Activated CD4-positive, alpha-beta T cell treated with anti-CD3 and anti-CD28 coated beads for 36 hours (primary cell): Measurements from ENCODE around the gene PHOX2A. TPM values are rescaled to one million over a fixed set of nuclear protein-coding genes. Genes with fewer than 3 reads are reported as not detected.

Source experiments
- ATAC-seq: fragments of 200-7000 bp; cut with Tn5 transposase; one replicate; pipeline ENCODE4 v1.10.0; 2021; ENCODE audit warnings: mild to moderate bottlenecking, moderate library complexity
- CTCF ChIA-PET: fragments of 350-600 bp; sonication (Branson Sonifier 250); formaldehyde crosslinking; loops from one replicate; lab custom pipeline; 2021; ENCODE audit warnings: antibody characterized with exemption; lab: Charles Lee
- POLR2A ChIA-PET: fragments of 350-600 bp; sonication (Branson Sonifier 250); formaldehyde crosslinking; loops from one replicate; lab custom pipeline; 2021; ENCODE audit warnings: antibody characterized with exemption, inconsistent platforms; lab: Charles Lee
- DNase-seq: peaks from one replicate; pipeline ENCODE4 v3.0.0-alpha.2; 2020
- H3K27ac Mint-ChIP-seq: one replicate; pipeline ENCODE4 v1.8.0; 2021; ENCODE audit warnings: mixed read lengths
- H3K27me3 Mint-ChIP-seq: one replicate; pipeline ENCODE4 v1.8.0; 2021; ENCODE audit warnings: mixed read lengths
- H3K36me3 Mint-ChIP-seq: one replicate; pipeline ENCODE4 v1.8.0; 2021; ENCODE audit warnings: low read depth, mixed read lengths
- H3K4me1 Mint-ChIP-seq: one replicate; pipeline ENCODE4 v1.8.0; 2021; ENCODE audit warnings: mixed read lengths
- H3K4me3 Mint-ChIP-seq: one replicate; pipeline ENCODE4 v1.8.0; 2021; ENCODE audit warnings: mild to moderate bottlenecking, moderate library complexity, mixed read lengths
- H3K9me3 Mint-ChIP-seq: one replicate; pipeline ENCODE4 v1.8.0; 2021; ENCODE audit warnings: low read depth, mixed read lengths
- intact Hi-C, 2 experiments: fragments of 100-400 bp; cut with DNase I in 1 of 2; cut with micrococcal nuclease in 1 of 2; formaldehyde crosslinking; loops; one replicate each; pipeline versions ENCODE4 v1.14.2 to v1.15.1; 2022 to 2024; cut with DNase I, micrococcal nuclease
- total RNA-seq, 2 experiments: library from RNA; stranded (reverse); gene quantifications; one replicate each; pipeline ENCODE4 v1.2.3, GENCODE V29; 2021

The PHOX2A gene
- total RNA-seq, 2 experiments from 2014 or later, result not detected

DNA sequence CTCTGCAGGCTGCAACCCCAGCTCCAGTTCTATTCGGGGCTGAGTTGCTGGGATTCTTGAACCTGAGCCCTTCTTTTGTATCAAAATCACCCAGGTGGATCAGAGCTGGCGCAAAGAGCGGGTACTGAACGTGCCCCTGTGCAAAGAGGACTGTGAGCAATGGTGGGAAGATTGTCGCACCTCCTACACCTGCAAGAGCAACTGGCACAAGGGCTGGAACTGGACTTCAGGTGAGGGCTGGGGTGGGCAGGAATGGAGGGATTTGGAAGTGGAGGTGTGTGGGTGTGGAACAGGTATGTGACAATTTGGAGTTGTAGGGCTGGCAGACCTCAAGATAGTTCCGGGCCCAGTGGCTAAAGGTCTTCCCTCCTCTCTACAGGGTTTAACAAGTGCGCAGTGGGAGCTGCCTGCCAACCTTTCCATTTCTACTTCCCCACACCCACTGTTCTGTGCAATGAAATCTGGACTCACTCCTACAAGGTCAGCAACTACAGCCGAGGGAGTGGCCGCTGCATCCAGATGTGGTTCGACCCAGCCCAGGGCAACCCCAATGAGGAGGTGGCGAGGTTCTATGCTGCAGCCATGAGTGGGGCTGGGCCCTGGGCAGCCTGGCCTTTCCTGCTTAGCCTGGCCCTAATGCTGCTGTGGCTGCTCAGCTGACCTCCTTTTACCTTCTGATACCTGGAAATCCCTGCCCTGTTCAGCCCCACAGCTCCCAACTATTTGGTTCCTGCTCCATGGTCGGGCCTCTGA lies 48.3 kb downstream of the PHOX2A start:
- intact Hi-C loops, result no loop called here
- CTCF ChIA-PET, result interaction anchor here (1.0 kb wide), 1 partner anchor 83 kb away, joined by 3 read pairs; the partner anchor contains the start of gene ANAPC15
- no peaks in the 10 kb centered on the region for H3K9me3 Mint-ChIP-seq
- H3K4me3 Mint-ChIP-seq, result no peak overlapping the region
- no peaks in the 10 kb centered on the region for H3K4me1 Mint-ChIP-seq
- no peaks in the 10 kb centered on the region for H3K27me3 Mint-ChIP-seq
- no peak overlapping the region for H3K27ac Mint-ChIP-seq
- DNase-seq (no peak), ATAC-seq (no peak)
- POLR2A ChIA-PET, result no interaction called here
- H3K36me3 Mint-ChIP-seq, result no peaks in the 10 kb centered on the region

DNA sequence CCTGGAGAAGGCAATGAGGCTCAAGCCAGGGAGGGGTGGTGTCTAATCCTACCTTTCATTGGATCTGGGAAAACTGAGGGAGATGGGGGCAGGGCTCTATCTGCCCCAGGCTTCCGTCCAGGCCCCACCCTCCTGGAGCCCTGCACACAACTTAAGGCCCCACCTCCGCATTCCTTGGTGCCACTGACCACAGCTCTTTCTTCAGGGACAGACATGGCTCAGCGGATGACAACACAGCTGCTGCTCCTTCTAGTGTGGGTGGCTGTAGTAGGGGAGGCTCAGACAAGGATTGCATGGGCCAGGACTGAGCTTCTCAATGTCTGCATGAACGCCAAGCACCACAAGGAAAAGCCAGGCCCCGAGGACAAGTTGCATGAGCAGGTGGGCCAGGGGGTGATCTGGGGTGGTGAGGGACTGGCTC lies 52.0 kb downstream of the PHOX2A start, which contains the start of gene FOLR1:
Gene FOLR1 (plus strand): TSS at position 180 of the 421 bp plus-strand sequence. CDS start 34 bp downstream, at position 214.
- no peaks in the 10 kb centered on the region for H3K36me3 Mint-ChIP-seq
- CTCF ChIA-PET, result interaction anchor here (0.6 kb wide), 1 partner anchor 200 kb away, joined by 4 read pairs; no protein-coding TSS in a partner anchor
- H3K4me3 Mint-ChIP-seq, result no peak within 1 kb of the TSS
- no peaks in the 10 kb centered on the region for H3K9me3 Mint-ChIP-seq
- ATAC-seq (no peak), DNase-seq (no peak)
- intact Hi-C loops, result no loop called here
- no peak within 1 kb of the TSS for H3K27ac Mint-ChIP-seq
- H3K27me3 Mint-ChIP-seq, result no peaks in the 10 kb centered on the region
- H3K4me1 Mint-ChIP-seq, result no peaks in the 10 kb centered on the region
- POLR2A ChIA-PET, result no interaction called here

DNA sequence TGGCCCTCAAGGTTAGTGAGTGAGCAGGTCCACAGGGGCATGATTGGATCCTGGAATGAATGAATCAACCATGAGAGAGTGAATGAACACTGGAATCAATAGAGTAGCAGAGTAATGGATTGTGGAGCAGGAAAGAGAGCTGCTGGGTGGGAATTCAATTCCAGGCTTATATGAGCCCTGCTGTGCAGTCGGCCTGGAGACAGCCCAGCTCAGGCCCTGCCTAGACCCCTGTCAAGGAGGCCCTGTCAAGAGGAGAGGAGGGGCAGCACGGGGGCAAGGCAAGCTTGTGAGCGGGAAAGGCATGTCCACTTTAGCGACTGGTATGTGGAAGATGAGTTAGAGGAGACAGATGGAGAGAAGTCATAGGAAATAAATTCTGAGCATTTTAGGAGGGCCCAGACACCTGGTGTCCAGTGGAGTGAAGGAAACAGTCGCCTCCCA lies 53.3 kb downstream of the PHOX2A start:
- Mint-ChIP-seq H3K27me3 (no peaks in the 10 kb centered on the region), H3K27ac (no peak overlapping the region), H3K4me1 (no peaks in the 10 kb centered on the region), H3K36me3 (no peaks in the 10 kb centered on the region), H3K4me3 (no peak overlapping the region), H3K9me3 (no peaks in the 10 kb centered on the region)
- intact Hi-C loops, result no loop called here
- CTCF ChIA-PET, result interaction anchor here (0.5 to 1.3 kb wide), 3 partner anchors 58 to 1624 kb away, joined by 3 to 4 read pairs (median 4); no protein-coding TSS in a partner anchor
- ATAC-seq (no peak), DNase-seq (no peak)
- POLR2A ChIA-PET, result no interaction called here

DNA sequence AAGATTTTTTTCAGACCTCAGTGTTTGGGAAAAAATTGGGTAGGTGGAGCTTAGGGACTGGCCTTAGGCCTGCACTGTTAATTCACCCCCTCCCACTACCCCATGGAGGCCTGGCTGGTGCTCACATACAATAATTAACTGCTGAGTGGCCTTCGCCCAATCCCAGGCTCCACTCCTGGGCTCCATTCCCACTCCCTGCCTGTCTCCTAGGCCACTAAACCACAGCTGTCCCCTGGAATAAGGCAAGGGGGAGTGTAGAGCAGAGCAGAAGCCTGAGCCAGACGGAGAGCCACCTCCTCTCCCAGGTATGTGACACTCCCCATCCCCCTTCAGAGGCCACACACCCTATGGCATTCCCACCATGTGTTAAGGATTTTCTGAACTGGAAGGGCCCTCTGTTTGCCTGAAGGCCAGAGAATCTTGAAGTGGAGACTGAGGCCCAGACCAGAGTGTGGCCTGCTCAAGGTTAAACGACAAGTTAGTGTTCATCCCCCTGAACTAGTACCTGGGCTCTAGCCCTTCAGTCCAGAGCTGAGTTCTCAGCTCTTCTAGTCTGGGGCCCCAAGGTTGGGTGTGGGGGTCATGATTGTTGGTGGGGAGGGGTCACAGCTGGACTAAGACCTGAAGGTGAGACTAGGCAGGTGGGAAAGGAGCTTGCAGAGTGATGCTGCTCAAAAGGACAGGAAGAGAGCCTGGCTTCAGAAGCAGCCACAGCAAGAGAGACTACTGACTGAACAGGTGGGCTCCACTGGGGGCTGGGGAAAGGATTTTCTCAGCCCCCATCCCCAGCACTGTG lies 54.3 kb downstream of the PHOX2A start:
- ChIA-PET CTCF (interaction anchor here (1.1 to 1.2 kb wide), 2 partner anchors 46 to 241 kb away, joined by 3 to 4 read pairs; no protein-coding TSS in a partner anchor), POLR2A (no interaction called here)
- Mint-ChIP-seq H3K27me3 (no peaks in the 10 kb centered on the region), H3K4me1 (no peaks in the 10 kb centered on the region), H3K9me3 (no peaks in the 10 kb centered on the region), H3K36me3 (no peaks in the 10 kb centered on the region), H3K4me3 (no peak overlapping the region), H3K27ac (no peak overlapping the region)
- ATAC-seq, result no peak
- no peak for DNase-seq
- intact Hi-C loops, result no loop called here

Other genes with a start within 250 kb of the PHOX2A start
- 10 to 100 TPM in 1 of 2 experiments, 1 to 10 TPM in 1; 8.4 to 10.2 TPM for gene IL18BP, start 245.3 kb downstream of the PHOX2A start, total RNA-seq
- 100 to 1,000 TPM; 154 to 167 TPM for gene NUMA1, start 163.6 kb downstream of the PHOX2A start, total RNA-seq
- 10 to 100 TPM in 1 of 2 experiments, 1 to 10 TPM in 1; 7.7 to 11.6 TPM for gene LRRC51, start 163.3 kb downstream of the PHOX2A start, total RNA-seq
- gene LAMTOR1, start 140.9 kb downstream of the PHOX2A start, total RNA-seq, result 10 to 100 TPM; 50.7 to 52.2 TPM
- gene TOMT, start 138.3 kb downstream of the PHOX2A start, total RNA-seq, result not detected
- 10 to 100 TPM; 60.3 to 76.1 TPM for gene ANAPC15, start 131.5 kb downstream of the PHOX2A start, total RNA-seq
- not detected for gene FOLR3, start 108.5 kb downstream of the PHOX2A start, total RNA-seq
- gene FOLR1, start 52.0 kb downstream of the PHOX2A start, total RNA-seq, result not detected
- not detected for gene FOLR2, start 27.4 kb downstream of the PHOX2A start, total RNA-seq
- gene INPPL1, start 19.4 kb downstream of the PHOX2A start, total RNA-seq, result 10 to 100 TPM; 68.5 to 71.3 TPM
- gene CLPB, start 190.4 kb upstream of the PHOX2A start, total RNA-seq, result 10 to 100 TPM; 35.8 to 40.2 TPM